Brain microvascular endothelial cell (primary cell): ENCODE results near the gene QARS1.

Experiments used
- DNase-seq: peaks from one replicate; pipeline ENCODE4 v3.0.0-alpha.2; 2020
- H3K27ac ChIP-seq: fragments of 250-450 bp; sonication (Bioruptor Pico); 2 replicates; pipeline ENCODE4 v1.5.1; 2020; ENCODE audit warnings: mild to moderate bottlenecking, moderate library complexity
- H3K27me3 ChIP-seq: fragments of 250-450 bp; sonication (Bioruptor Pico); replicated peaks from 2 replicates; pipeline ENCODE4 v1.5.1; 2020; ENCODE audit warnings: mild to moderate bottlenecking
- H3K36me3 ChIP-seq: fragments of 250-450 bp; sonication (Bioruptor Pico); replicated peaks from 2 replicates; pipeline ENCODE4 v1.5.1; 2020; ENCODE audit warnings: mild to moderate bottlenecking
- H3K4me3 ChIP-seq: 2 replicates; pipeline ENCODE4 v1.5.1; 2011; ENCODE audit warnings: low read depth, mild to moderate bottlenecking, control low read depth, low read length, moderate library complexity
- in situ Hi-C: cut with HindIII; loops from 2 replicates; pipeline ENCODE4 v1.10.0; 2017; ENCODE audit warnings: low sequenced_read_pairs, low pct_ligation_motif_present
- TF ChIP-seq, protein P1 (sequence below): IDR thresholded peaks from 2 replicates; pipeline ENCODE4 v1.5.1; 2011; ENCODE audit warnings: low read depth, mild to moderate bottlenecking, moderate library complexity, low read length, control low read depth, inconsistent platforms; ENCODE audit errors: missing control alignments

Gene QARS1

DNA sequence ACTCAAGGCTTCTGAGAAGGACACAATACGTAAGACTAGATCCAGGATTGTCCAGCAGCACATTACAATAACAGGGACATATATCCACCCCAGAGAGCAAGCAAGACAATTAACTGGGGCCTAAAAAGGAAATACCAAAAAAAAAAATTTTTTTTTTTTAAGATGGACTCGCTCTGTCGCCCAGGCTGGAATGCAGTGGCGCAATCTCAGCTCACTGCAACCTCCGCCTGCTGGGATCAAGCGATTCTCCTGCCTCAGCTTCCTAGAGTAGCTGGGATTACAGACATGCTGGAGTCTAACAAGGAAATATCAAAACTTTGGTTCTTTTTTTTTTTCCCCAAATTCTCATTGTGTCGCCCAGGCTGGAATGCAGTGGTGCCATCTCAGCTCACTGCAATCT, 46.5 kb downstream of the QARS1 start:
- no peak for DNase-seq
- TF ChIP-seq, protein P1, sequence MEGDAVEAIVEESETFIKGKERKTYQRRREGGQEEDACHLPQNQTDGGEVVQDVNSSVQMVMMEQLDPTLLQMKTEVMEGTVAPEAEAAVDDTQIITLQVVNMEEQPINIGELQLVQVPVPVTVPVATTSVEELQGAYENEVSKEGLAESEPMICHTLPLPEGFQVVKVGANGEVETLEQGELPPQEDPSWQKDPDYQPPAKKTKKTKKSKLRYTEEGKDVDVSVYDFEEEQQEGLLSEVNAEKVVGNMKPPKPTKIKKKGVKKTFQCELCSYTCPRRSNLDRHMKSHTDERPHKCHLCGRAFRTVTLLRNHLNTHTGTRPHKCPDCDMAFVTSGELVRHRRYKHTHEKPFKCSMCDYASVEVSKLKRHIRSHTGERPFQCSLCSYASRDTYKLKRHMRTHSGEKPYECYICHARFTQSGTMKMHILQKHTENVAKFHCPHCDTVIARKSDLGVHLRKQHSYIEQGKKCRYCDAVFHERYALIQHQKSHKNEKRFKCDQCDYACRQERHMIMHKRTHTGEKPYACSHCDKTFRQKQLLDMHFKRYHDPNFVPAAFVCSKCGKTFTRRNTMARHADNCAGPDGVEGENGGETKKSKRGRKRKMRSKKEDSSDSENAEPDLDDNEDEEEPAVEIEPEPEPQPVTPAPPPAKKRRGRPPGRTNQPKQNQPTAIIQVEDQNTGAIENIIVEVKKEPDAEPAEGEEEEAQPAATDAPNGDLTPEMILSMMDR = no peak
- Histone ChIP-seq H3K36me3 (peaks cover 42% of the 10 kb centered on the region), H3K4me3 (no peak overlapping the region), H3K27me3 (no peaks in the 10 kb centered on the region), H3K27ac (no peak overlapping the region)
- in situ Hi-C loops = no loop called here

DNA sequence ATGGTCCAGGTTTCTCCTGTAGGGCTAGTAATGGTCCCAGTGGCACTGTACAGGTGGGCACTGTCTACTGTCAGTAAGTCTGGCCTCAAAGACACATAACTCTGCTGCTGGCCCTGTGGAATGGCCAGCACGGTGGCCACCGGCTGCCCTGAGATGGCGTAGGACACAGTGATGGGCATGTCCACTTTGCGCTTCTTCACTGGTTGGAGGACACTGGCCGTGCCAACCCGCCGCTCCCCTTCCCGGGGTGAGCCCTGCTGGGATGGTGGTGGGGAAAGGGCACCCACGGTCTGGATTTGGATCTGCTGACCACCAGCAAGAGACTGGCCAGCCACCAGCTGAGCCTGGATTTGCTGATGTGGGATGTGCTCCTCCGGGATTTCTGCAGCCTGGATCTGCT, 47.3 kb downstream of the QARS1 start:
- TF ChIP-seq, protein P1 = no peak
- Histone ChIP-seq H3K27me3 (no peaks in the 10 kb centered on the region), H3K36me3 (peaks cover 45% of the 10 kb centered on the region), H3K4me3 (no peak overlapping the region), H3K27ac (no peak overlapping the region)
- in situ Hi-C loops = no loop called here
- DNase-seq = no peak

DNA sequence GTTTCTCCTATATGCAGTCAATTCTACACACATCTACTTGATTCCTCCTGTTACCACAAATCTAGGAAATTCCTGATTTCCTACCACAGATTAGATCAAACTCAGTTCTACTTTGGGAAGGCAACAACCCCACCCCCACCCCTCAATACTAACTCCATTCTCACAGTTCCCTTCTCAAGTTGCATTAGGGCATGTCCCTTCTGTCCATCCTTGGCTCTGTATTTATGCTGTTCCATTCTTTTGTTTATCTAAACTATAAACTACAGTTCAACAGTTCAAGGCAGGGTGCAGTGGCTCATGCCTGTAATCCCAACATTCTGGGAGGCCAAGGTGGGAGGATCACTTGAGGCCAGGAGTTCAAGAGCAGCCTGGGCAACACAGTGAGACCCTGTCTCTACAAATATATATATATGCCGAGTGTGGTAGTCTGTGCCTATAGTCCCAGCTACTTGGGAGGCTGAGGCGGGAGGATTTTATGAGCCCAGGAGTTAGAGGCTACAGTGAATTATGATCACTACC, 50.2 kb downstream of the QARS1 start:
- no peak overlapping the region for H3K27ac ChIP-seq
- no peak overlapping the region for H3K4me3 ChIP-seq
- peaks cover 51% of the 10 kb centered on the region for H3K36me3 ChIP-seq
- DNase-seq = no peak
- TF ChIP-seq, protein P1 = no peak
- in situ Hi-C loops = no loop called here
- H3K27me3 ChIP-seq = no peaks in the 10 kb centered on the region

DNA sequence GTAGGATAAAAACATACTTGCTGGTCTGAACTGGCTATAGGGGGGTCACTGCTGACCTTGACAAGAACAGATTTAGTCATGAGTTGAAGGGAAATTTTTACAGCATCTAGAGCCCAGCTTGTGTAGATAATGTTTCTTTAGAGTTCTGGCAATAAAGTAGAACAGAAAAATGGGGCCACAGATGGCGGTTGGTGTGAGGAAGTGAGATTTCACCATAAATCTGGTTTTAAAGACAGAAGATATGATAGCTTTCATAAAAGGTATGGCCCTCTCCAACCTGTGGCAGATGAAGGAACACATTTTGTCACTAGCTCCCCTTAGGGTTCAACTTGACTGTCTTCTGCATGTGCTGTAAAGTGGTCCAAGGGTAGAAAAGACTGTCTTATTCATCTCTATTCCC, 51.0 kb downstream of the QARS1 start:
- Histone ChIP-seq H3K36me3 (peaks cover 51% of the 10 kb centered on the region), H3K4me3 (no peak overlapping the region), H3K27me3 (no peaks in the 10 kb centered on the region), H3K27ac (no peak overlapping the region)
- in situ Hi-C loops = no loop called here
- TF ChIP-seq, protein P1 = no peak
- no peak for DNase-seq
